H1 (cell line): ENCODE data around the gene DENND11. TPM values are rescaled to one million over a fixed set of nuclear protein-coding genes. Genes with fewer than 3 reads are reported as not detected.

Experiments used
- CTCF ChIA-PET: fragments of 300-600 bp; sonication (Branson Sonifier 250); formaldehyde crosslinking; loops from one replicate; lab custom pipeline; 2021; ENCODE audit not compliant: partially characterized antibody; lab: Charles Lee
- POLR2A ChIA-PET: fragments of 300-600 bp; sonication (Branson Sonifier 250); formaldehyde crosslinking; loops from one replicate; lab custom pipeline; 2021; ENCODE audit warnings: inconsistent platforms; ENCODE audit not compliant: partially characterized antibody; lab: Charles Lee
- DNase-seq, 2 experiments: peaks; one replicate each; pipeline versions ENCODE4 v3.0.0 to v3.0.0-alpha.2; 2010 to 2022; ENCODE audit warnings: low spot score in 2 of 2, low read depth in 1 of 2, mixed read lengths in 1 of 2
- FAIRE-seq: peaks from 2 replicates; lab custom pipeline; 2011; peaks lifted over from hg19 to GRCh38; lab: Jason Lieb, UNC
- H2AFZ ChIP-seq: 2 replicates; pipeline ENCODE4 v1.8.1; 2012; ENCODE audit warnings: low read length, inconsistent platforms
- H2AK5ac ChIP-seq: 2 replicates; pipeline ENCODE4 v1.6.1; 2013; ENCODE audit warnings: low read depth, low read length
- H2BK120ac ChIP-seq: replicated peaks from 2 replicates; pipeline ENCODE3; 2013; ENCODE audit warnings: low read depth, low read length, inconsistent platforms
- H2BK12ac ChIP-seq: 2 replicates; pipeline ENCODE4 v1.6.1; 2013; ENCODE audit warnings: low read depth, low read length
- H2BK15ac ChIP-seq: 2 replicates; pipeline ENCODE4 v1.6.1; 2013; ENCODE audit warnings: low read length
- H2BK20ac ChIP-seq: 2 replicates; pipeline ENCODE4 v1.6.1; 2013; ENCODE audit warnings: low read length
- H2BK5ac ChIP-seq: 2 replicates; pipeline ENCODE4 v1.6.1; 2013; ENCODE audit warnings: low read depth, low read length
- H3K14ac ChIP-seq: 2 replicates; pipeline ENCODE4 v1.6.1; 2013; ENCODE audit warnings: inconsistent platforms; ENCODE audit not compliant: insufficient read length
- H3K18ac ChIP-seq: 2 replicates; pipeline ENCODE4 v1.6.1; 2013; ENCODE audit warnings: low read length; ENCODE audit errors: extremely low read depth
- H3K23ac ChIP-seq: 2 replicates; pipeline ENCODE4 v1.6.1; 2013; ENCODE audit warnings: inconsistent platforms; ENCODE audit not compliant: insufficient read length
- H3K23me2 ChIP-seq: 2 replicates; pipeline ENCODE4 v1.6.1; 2013; ENCODE audit warnings: low read depth, low read length
- H3K27ac ChIP-seq: 2 replicates; pipeline ENCODE4 v1.6.1; 2011; ENCODE audit warnings: low read depth, low read length, inconsistent platforms
- H3K27me3 ChIP-seq, 4 experiments: replicated peaks in 1 of 4; 1 replicate in 1 of 4; 2 replicates in 3 of 4; pipeline versions ENCODE4 v1.6.1 to v1.8.1; 2011 to 2013; ENCODE audit warnings: low read length in 3 of 4, mild to moderate bottlenecking in 3 of 4, inconsistent platforms in 2 of 4, mixed read lengths in 2 of 4, moderate library complexity in 1 of 4; ENCODE audit not compliant: control insufficient read depth in 3 of 4, insufficient read depth in 3 of 4; ENCODE audit errors: extremely low read depth in 1 of 4
- H3K36me3 ChIP-seq, 4 experiments: 2 replicates each; pipeline versions ENCODE4 v1.6.1 to v1.8.1; 2011 to 2013; ENCODE audit warnings: mild to moderate bottlenecking in 4 of 4, low read length in 3 of 4, moderate library complexity in 2 of 4, control low read depth in 1 of 4, inconsistent platforms in 1 of 4; ENCODE audit not compliant: insufficient read depth in 4 of 4, control insufficient read depth in 2 of 4
- H3K4ac ChIP-seq: replicated peaks from 2 replicates; pipeline ENCODE3; 2013; ENCODE audit warnings: low read length, low read depth, mixed read lengths, inconsistent platforms; ENCODE audit not compliant: insufficient read length
- H3K4me1 ChIP-seq, 4 experiments: replicated peaks in 1 of 4; 1 replicate in 1 of 4; 2 replicates in 3 of 4; pipeline versions ENCODE4 v1.6.1 to v1.8.1; 2011 to 2013; ENCODE audit warnings: low read length in 3 of 4, inconsistent platforms in 2 of 4, mixed read lengths in 1 of 4; ENCODE audit not compliant: insufficient read depth in 4 of 4, control insufficient read depth in 3 of 4
- H3K4me2 ChIP-seq, 2 experiments: 2 replicates each; pipeline versions ENCODE4 v1.6.1 to v1.8.1; 2011 to 2013; ENCODE audit warnings: low read depth in 2 of 2, low read length in 2 of 2, control low read depth in 1 of 2, inconsistent platforms in 1 of 2, mild to moderate bottlenecking in 1 of 2; ENCODE audit not compliant: insufficient read depth in 1 of 2
- H3K4me3 ChIP-seq, 4 experiments: fragments of 200-600, 300-600 bp in 1 of 4; sonication (generic), shearing (Covaris generic), sonication (Bioruptor Twin) in 1 of 4; 2 replicates each; pipeline versions ENCODE4 v1.5.1 to v1.8.1; 2011 to 2016; ENCODE audit warnings: low read length in 4 of 4, low read depth in 3 of 4, control low read depth in 2 of 4, inconsistent platforms in 2 of 4, mild to moderate bottlenecking in 2 of 4, mixed read lengths in 1 of 4, moderate library complexity in 1 of 4; ENCODE audit not compliant: insufficient read depth in 2 of 4; ENCODE audit errors: extremely low read depth in 1 of 4
- H3K56ac ChIP-seq: replicated peaks from 2 replicates; pipeline ENCODE3; 2013; ENCODE audit warnings: low read depth, mild to moderate bottlenecking, mixed read lengths, low read length, inconsistent platforms; ENCODE audit not compliant: insufficient read length
- H3K79me1 ChIP-seq: 2 replicates; pipeline ENCODE4 v1.6.1; 2013; ENCODE audit warnings: low read depth, low read length, control low read depth
- H3K79me2 ChIP-seq, 2 experiments: 2 replicates each; pipeline versions ENCODE4 v1.6.1 to v1.8.1; 2012 to 2013; ENCODE audit warnings: low read length in 2 of 2, mild to moderate bottlenecking in 2 of 2, inconsistent platforms in 1 of 2; ENCODE audit not compliant: insufficient read depth in 2 of 2, control insufficient read depth in 1 of 2
- H3K9ac ChIP-seq, 4 experiments: replicated peaks in 1 of 4; 1 replicate in 1 of 4; 2 replicates in 3 of 4; pipeline versions ENCODE4 v1.6.1 to v1.8.1; 2011 to 2013; ENCODE audit warnings: low read depth in 3 of 4, low read length in 3 of 4, control low read depth in 2 of 4, mild to moderate bottlenecking in 2 of 4, moderate library complexity in 2 of 4, inconsistent platforms in 1 of 4; ENCODE audit errors: extremely low read depth in 1 of 4
- H3K9me3 ChIP-seq, 2 experiments: 2 replicates each; pipeline versions ENCODE4 v1.6.1 to v1.8.1; 2012 to 2013; ENCODE audit warnings: mild to moderate bottlenecking in 2 of 2, moderate library complexity in 2 of 2, control low read depth in 1 of 2, inconsistent platforms in 1 of 2, low read depth in 1 of 2, low read length in 1 of 2, mixed read lengths in 1 of 2; ENCODE audit not compliant: insufficient read depth in 2 of 2
- H4K20me1 ChIP-seq, 2 experiments: replicated peaks in 1 of 2; 2 replicates each; pipeline versions ENCODE3 to v1.8.1; 2011 to 2013; ENCODE audit warnings: inconsistent platforms in 2 of 2, low read length in 2 of 2, mild to moderate bottlenecking in 1 of 2; ENCODE audit not compliant: insufficient read depth in 2 of 2, control insufficient read depth in 1 of 2
- H4K5ac ChIP-seq: 2 replicates; pipeline ENCODE4 v1.6.1; 2013; ENCODE audit warnings: low read length, low read depth, mixed read lengths, inconsistent platforms; ENCODE audit not compliant: insufficient read length
- H4K8ac ChIP-seq: 2 replicates; pipeline ENCODE4 v1.8.0; 2013; ENCODE audit warnings: mild to moderate bottlenecking, moderate library complexity, low read length, inconsistent platforms; ENCODE audit not compliant: insufficient read depth; ENCODE audit errors: extremely low read depth
- H4K91ac ChIP-seq: replicated peaks from 2 replicates; pipeline ENCODE3; 2013; ENCODE audit warnings: low read length, mixed read lengths, inconsistent platforms; ENCODE audit not compliant: insufficient read length
- ASH2L ChIP-seq: fragments of 200-600, 300-600 bp; sonication (generic); IDR thresholded peaks from one replicate; pipeline ENCODE4 v1.7.1; 2017; ENCODE audit warnings: low read length
- ATF3 ChIP-seq: IDR thresholded peaks from 2 replicates; pipeline ENCODE4 v1.6.1; 2011; ENCODE audit warnings: low read depth, mild to moderate bottlenecking, low read length; ENCODE audit not compliant: insufficient read depth
- HDAC2 ChIP-seq, 2 experiments: fragments of 300-600 bp in 1 of 2; sonication (generic) in 1 of 2; IDR thresholded peaks; 2 replicates each; pipeline ENCODE4 v1.6.1; 2011 to 2012; ENCODE audit warnings: low read depth in 2 of 2, low read length in 2 of 2, mild to moderate bottlenecking in 2 of 2, moderate library complexity in 2 of 2, borderline replicate concordance in 1 of 2, inconsistent platforms in 1 of 2
- POU5F1 ChIP-seq: IDR thresholded peaks from 2 replicates; pipeline ENCODE4 v1.6.1; 2011; ENCODE audit warnings: low read depth, mild to moderate bottlenecking, low read length, moderate library complexity
- SIRT6 ChIP-seq: IDR thresholded peaks from one replicate; pipeline ENCODE4 v1.7.1; 2012; ENCODE audit warnings: low read length, inconsistent platforms
- SP2 ChIP-seq: IDR thresholded peaks from 2 replicates; pipeline ENCODE4 v1.6.1; 2012; ENCODE audit warnings: mild to moderate bottlenecking, low read length, inconsistent platforms
- WGBS, 2 experiments: shearing (Covaris generic) in 1 of 2; methylation state at CpG; one replicate each; pipeline versions ENCODE4 v1.1.6 to v1.1.7; 2013 to 2015; ENCODE audit warnings: low lambda C conversion rate in 2 of 2, mixed read lengths in 2 of 2, inconsistent platforms in 1 of 2, low coverage in 1 of 2, missing lambda C conversion rate in 1 of 2; ENCODE audit not compliant: insufficient replicate concordance in 2 of 2, insufficient coverage in 1 of 2, insufficient read length in 1 of 2; ENCODE audit errors: extremely low coverage in 1 of 2, missing lambda C conversion rate in 1 of 2; 5-methylcytosine and 5-hydroxymethylcytosine counted together
- polyA plus RNA-seq, 7 experiments: library from polyadenylated mRNA; depleted of rRNA in 3 of 7; stranded (reverse) in 5 of 7; unstranded in 2 of 7; fragments of >200 nt in 5 of 7; fragments of 200-250 nt in 2 of 7; gene quantifications; 1 replicate in 5 of 7; 2 replicates in 1 of 7; 4 replicates in 1 of 7; pipeline versions ENCODE4 v1.2.1 to v1.2.3, GENCODE V29; 2011 to 2013; ENCODE audit warnings: missing spikeins in 2 of 7, mixed read lengths in 2 of 7
- total RNA-seq: library from RNA; stranded (reverse); fragmentation: NEBNext Ultra II Directional; extraction: Animal tissue kit (Norgen Biotek cat#: 25700); gene quantifications from 2 replicates; pipeline ENCODE4 v1.2.1, GENCODE V29; 2021
- TF ChIP-seq, protein P1 (sequence below), 3 experiments: IDR thresholded peaks; 1 replicate in 2 of 3; 2 replicates in 1 of 3; pipeline versions ENCODE4 v1.5.1 to v1.6.1; 2011; ENCODE audit warnings: low read length in 3 of 3, mild to moderate bottlenecking in 3 of 3, inconsistent platforms in 2 of 3, low read depth in 1 of 3, moderate library complexity in 1 of 3; ENCODE audit not compliant: insufficient read depth in 1 of 3; ENCODE audit errors: control extremely low read depth in 1 of 3

DENND11 gene
- total and polyA plus RNA-seq, 2 of the 8 experiments (the other 6 are each of a cell fraction or from before 2014, with no cell fraction given) = 8.0 to 26.8 TPM

- Histone ChIP-seq H2BK12ac (no peak overlapping the region), H2AFZ (no peak overlapping the region), H2BK15ac (no peak overlapping the region), H3K4ac (no peak overlapping the region), H2BK5ac (no peak overlapping the region), H3K14ac (no peak overlapping the region), H3K23me2 (no peaks in the 10 kb centered on the region), H4K20me1 (peaks cover 0 to 8% of the 10 kb centered on the region in 2 experiments), H2BK20ac (no peak overlapping the region), H4K91ac (no peak overlapping the region), H3K23ac (no peak overlapping the region), H3K4me2 (no peak overlapping the region), H3K18ac (no peak overlapping the region), H4K5ac (no peak overlapping the region), H3K4me3 (no peak overlapping the region), H3K56ac (no peak overlapping the region), H3K9me3 (no peaks in the 10 kb centered on the region), H3K9ac (no peak overlapping the region), H3K36me3 (no peaks in the 10 kb centered on the region; a peak in 1 of 8 replicates), H2BK120ac (no peak overlapping the region), H3K79me1 (peaks cover 1% of the 10 kb centered on the region; the same call in 1 of the 2 replicates), H3K79me2 (peaks cover 0 to 60% of the 10 kb centered on the region in 2 experiments; a peak in 2 of 4 replicates), H2AK5ac (no peak overlapping the region), H3K27me3 (no peaks in the 10 kb centered on the region), H3K27ac (no peak overlapping the region), H4K8ac (no peak overlapping the region), H3K4me1 (peaks cover 0 to 12% (median 5%) of the 10 kb centered on the region in 4 experiments; a peak in 5 of 7 replicates)
- ChIA-PET POLR2A (no interaction called here), CTCF (interaction anchor here (0.9 to 8.5 kb wide), 2 partner anchors 17 to 43 kb away, joined by 4 to 62 read pairs; no protein-coding TSS in a partner anchor)
- FAIRE-seq = no peak
- DNase-seq = no peak
- TF ChIP-seq ASH2L (no peak), HDAC2 (IDR thresholded peaks at IDR 0.05; ENCODE audit: borderline replicate concordance in 1 of 2, low read depth in 2 of 2, low read length in 2 of 2) (no peak), ATF3 (no peak), SP2 (no peak), POU5F1 (no peak), SIRT6 (no peak)
- TF ChIP-seq, protein P1, sequence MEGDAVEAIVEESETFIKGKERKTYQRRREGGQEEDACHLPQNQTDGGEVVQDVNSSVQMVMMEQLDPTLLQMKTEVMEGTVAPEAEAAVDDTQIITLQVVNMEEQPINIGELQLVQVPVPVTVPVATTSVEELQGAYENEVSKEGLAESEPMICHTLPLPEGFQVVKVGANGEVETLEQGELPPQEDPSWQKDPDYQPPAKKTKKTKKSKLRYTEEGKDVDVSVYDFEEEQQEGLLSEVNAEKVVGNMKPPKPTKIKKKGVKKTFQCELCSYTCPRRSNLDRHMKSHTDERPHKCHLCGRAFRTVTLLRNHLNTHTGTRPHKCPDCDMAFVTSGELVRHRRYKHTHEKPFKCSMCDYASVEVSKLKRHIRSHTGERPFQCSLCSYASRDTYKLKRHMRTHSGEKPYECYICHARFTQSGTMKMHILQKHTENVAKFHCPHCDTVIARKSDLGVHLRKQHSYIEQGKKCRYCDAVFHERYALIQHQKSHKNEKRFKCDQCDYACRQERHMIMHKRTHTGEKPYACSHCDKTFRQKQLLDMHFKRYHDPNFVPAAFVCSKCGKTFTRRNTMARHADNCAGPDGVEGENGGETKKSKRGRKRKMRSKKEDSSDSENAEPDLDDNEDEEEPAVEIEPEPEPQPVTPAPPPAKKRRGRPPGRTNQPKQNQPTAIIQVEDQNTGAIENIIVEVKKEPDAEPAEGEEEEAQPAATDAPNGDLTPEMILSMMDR (IDR thresholded peaks at IDR 0.05; ENCODE audit: control extremely low read depth in 1 of 3, insufficient read depth in 1 of 3, low read depth in 1 of 3, low read length in 3 of 3) = no peak
- WGBS, 2 experiments = 78% methylated on average over 4 of the region's 4 CpGs; no CpG with 5 or more reads in 1 of the 2 experiments
These were observed 10.0 kb downstream of the DENND11 start for GRCh38 chr7:141691961-141692360.
